ENCODE results near the gene BTBD2.

Gene BTBD2

GRCh38 chr19:2015608-2015950 is at the start of gene BTBD2:
BTBD2 (minus strand) TSS chr19:2015714; CDS start chr19:2015703, 11 bp downstream.
- DNase-seq: peak; percentile 74
- ATAC-seq: peak; percentile 34

- no peak for ATAC-seq
- DNase-seq: no peak
Measured at GRCh38 chr19:2064788-2065524, 49.4 kb upstream of the BTBD2 start.

GRCh38 chr19:2064395-2064787 is 48.9 kb upstream of the BTBD2 start:
- ATAC-seq (no peak), DNase-seq (no peak)

- DNase-seq: no peak
- no peak for ATAC-seq
Measured at GRCh38 chr19:2063824-2064223, 48.3 kb upstream of the BTBD2 start.

GRCh38 chr19:2062770-2063169 is 47.3 kb upstream of the BTBD2 start:
- DNase-seq (no peak), ATAC-seq (no peak)

- DNase-seq: no peak
- ATAC-seq: no peak
Measured at GRCh38 chr19:2062389-2062729, 46.8 kb upstream of the BTBD2 start.

GRCh38 chr19:2061495-2062388 is 46.2 kb upstream of the BTBD2 start:
- DNase-seq: peak; percentile 100
- peak; percentile 89 for ATAC-seq

GRCh38 chr19:2060884-2061494 is 45.5 kb upstream of the BTBD2 start:
- peak; percentile 56 for ATAC-seq
- DNase-seq: no peak

- ATAC-seq (no peak), DNase-seq (no peak)
Measured at GRCh38 chr19:2059422-2060201, 44.1 kb upstream of the BTBD2 start.

- no peak for ATAC-seq
- DNase-seq: no peak
Measured at GRCh38 chr19:2058570-2059421, 43.3 kb upstream of the BTBD2 start.

- ATAC-seq: no peak
- no peak for DNase-seq
Measured at GRCh38 chr19:2057484-2058469, 42.3 kb upstream of the BTBD2 start.

- DNase-seq (no peak), ATAC-seq (no peak)
Measured at GRCh38 chr19:2056837-2057192, 41.3 kb upstream of the BTBD2 start.

- DNase-seq: no peak
- ATAC-seq: no peak
Measured at GRCh38 chr19:2055931-2056836, 40.7 kb upstream of the BTBD2 start.

GRCh38 chr19:2054763-2055162 is 39.2 kb upstream of the BTBD2 start:
- DNase-seq: no peak
- ATAC-seq: no peak

- no peak for DNase-seq
Measured at GRCh38 chr19:2053601-2054389, 38.3 kb upstream of the BTBD2 start.

GRCh38 chr19:2051773-2052704 is 36.5 kb upstream of the BTBD2 start:
- peak; percentile 20 for ATAC-seq

More at GRCh38 chr19:2053601-2054389, 38.3 kb upstream of the BTBD2 start:
- ATAC-seq: no peak

More at GRCh38 chr19:2051773-2052704, 36.5 kb upstream of the BTBD2 start:
- DNase-seq: peak; percentile 65
